Mucosa of descending colon (tissue), 3 donors: Measurements from ENCODE around the gene SMIM20. TPM values are rescaled to one million over a fixed set of nuclear protein-coding genes. Genes with fewer than 3 reads are reported as not detected.
A peak's percentile ranks its signal among the peaks of the same experiment; 100 is the strongest.

Source experiments
- ATAC-seq: fragments of 200-7000 bp; cut with Tn5 transposase; one replicate; pipeline ENCODE4 v1.9.1; 2020; ENCODE audit warnings: mild to moderate bottlenecking, moderate library complexity
- DNase-seq, 3 donors: peaks; one replicate each; pipeline ENCODE4 v3.0.0-alpha.2; 2020
- H3K36me3 ChIP-seq: fragments of 200-600 bp; one replicate; pipeline ENCODE4 v1.8.0; 2021; ENCODE audit warnings: low read depth, mild to moderate bottlenecking
- H3K4me1 ChIP-seq: fragments of 200-600 bp; one replicate; pipeline ENCODE4 v1.8.0; 2021; ENCODE audit warnings: low read depth, mild to moderate bottlenecking
- H3K4me3 ChIP-seq: fragments of 200-600 bp; one replicate; pipeline ENCODE4 v1.8.0; 2021; ENCODE audit warnings: mild to moderate bottlenecking
- H3K9me3 ChIP-seq: fragments of 200-600 bp; one replicate; pipeline ENCODE4 v1.8.0; 2021; ENCODE audit warnings: mild to moderate bottlenecking
- intact Hi-C, 2 donors: fragments of 100-400 bp; cut with DNase I in 1 of 2; cut with micrococcal nuclease in 1 of 2; formaldehyde crosslinking; loops; one replicate each; pipeline versions ENCODE4 v1.11.0 to v1.11.1; 2022; cut with DNase I, micrococcal nuclease
- total RNA-seq, 3 donors: library from RNA; stranded (reverse); fragmentation: NEBNext Ultra II Directional in 2 of 3; extraction: Animal tissue kit (Norgen Biotek cat#: 25700) in 2 of 3; gene quantifications; one replicate each; pipeline versions ENCODE4 v1.2.1 to v1.2.4, GENCODE V29; 2021 to 2023
- TF ChIP-seq, protein P1 (sequence below): fragments of 200-600 bp; IDR thresholded peaks from one replicate; pipeline ENCODE4 v1.8.0; 2022; ENCODE audit warnings: antibody characterized with exemption, mild to moderate bottlenecking
- donor health status: DM: no; HTN: no; CAD: no; lungs with moderate emphysema.
- donor health status: DM: no; HTN: no; CAD: no.
- donor health status: DM: no; HTN: yes; CAD: no.

The SMIM20 gene
- total RNA-seq, 3 donors from 2014 or later: 28.1 to 36.0 (median 28.7) TPM

DNA sequence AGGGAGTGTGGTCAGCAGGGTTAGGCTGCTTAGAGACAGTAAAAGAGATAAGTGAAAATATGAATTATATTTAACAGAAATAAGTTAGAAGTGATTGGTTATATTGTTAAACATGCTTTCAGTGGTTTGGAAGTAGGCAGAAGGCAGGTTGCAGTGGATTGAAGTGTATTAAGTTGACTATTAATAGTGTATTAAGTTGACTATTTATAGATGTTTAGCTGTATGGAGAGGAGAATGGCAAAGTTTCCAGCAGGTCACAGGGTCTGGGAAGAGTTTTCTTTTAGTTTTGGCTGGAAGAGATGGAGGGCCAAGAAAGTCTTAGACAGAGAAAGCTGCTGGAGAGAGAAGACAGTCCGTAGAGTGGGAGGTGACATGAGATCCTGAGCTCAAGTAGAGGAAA lies 7.9 kb downstream of the SMIM20 start:
- TF ChIP-seq, protein P1, sequence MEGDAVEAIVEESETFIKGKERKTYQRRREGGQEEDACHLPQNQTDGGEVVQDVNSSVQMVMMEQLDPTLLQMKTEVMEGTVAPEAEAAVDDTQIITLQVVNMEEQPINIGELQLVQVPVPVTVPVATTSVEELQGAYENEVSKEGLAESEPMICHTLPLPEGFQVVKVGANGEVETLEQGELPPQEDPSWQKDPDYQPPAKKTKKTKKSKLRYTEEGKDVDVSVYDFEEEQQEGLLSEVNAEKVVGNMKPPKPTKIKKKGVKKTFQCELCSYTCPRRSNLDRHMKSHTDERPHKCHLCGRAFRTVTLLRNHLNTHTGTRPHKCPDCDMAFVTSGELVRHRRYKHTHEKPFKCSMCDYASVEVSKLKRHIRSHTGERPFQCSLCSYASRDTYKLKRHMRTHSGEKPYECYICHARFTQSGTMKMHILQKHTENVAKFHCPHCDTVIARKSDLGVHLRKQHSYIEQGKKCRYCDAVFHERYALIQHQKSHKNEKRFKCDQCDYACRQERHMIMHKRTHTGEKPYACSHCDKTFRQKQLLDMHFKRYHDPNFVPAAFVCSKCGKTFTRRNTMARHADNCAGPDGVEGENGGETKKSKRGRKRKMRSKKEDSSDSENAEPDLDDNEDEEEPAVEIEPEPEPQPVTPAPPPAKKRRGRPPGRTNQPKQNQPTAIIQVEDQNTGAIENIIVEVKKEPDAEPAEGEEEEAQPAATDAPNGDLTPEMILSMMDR: no peak
- Histone ChIP-seq H3K36me3 (no peaks in the 10 kb centered on the region), H3K4me1 (peaks cover 6% of the 10 kb centered on the region), H3K4me3 (no peak overlapping the region), H3K9me3 (no peaks in the 10 kb centered on the region)
- intact Hi-C loops: no loop called here
- ATAC-seq: no peak
- DNase-seq: no peak

DNA sequence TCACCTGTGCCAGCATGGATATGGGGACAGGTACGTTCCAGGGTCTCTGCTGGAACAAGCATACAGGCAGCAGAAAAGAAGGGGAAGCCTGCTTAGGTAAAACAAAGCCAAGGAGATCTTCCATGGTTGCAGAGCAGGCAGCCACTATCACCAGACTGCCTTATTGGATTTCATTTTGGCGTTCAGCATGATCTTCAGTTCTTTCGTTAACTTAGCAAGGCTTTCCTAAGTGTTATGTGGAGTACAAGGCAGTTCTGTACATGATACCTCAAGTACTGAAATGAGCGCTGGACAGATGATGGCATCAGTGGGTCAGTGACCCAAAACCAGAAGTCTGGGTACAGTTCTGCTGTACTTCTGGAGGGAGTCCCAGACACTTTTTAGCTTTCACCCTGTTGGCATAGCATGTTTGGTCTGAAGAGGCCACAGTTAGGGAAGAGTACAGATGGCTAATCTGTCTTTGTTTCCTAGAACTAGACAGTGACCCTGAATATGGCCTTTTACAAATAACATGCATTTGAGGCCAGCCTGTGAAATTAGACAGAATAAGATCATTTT lies 8.9 kb downstream of the SMIM20 start:
- TF ChIP-seq, protein P1: no peak
- Histone ChIP-seq H3K36me3 (no peaks in the 10 kb centered on the region), H3K9me3 (no peaks in the 10 kb centered on the region), H3K4me1 (peaks cover 6% of the 10 kb centered on the region), H3K4me3 (no peak overlapping the region)
- DNase-seq: no peak
- no peak for ATAC-seq
- intact Hi-C loops: no loop called here

DNA sequence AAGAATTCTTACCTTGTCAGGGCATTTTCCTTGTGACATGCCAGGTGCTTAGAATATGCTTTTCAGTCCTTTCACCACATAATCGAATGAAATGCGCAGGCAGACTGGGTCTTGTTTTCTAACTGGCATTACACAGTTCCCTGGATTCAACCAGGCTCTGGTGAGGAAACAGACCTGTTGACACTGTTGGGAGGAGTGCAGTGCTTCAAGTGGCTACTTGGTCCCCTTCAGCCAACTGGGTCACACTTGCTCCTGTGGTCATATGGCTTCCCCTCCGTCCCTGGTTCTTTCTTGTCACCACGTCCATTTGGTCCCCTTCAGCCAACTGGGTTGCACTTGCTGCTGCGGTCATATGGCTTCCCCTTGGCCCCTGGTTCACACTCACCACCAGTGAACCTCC lies 9.7 kb downstream of the SMIM20 start:
- H3K4me3 ChIP-seq: no peak overlapping the region
- H3K36me3 ChIP-seq: no peaks in the 10 kb centered on the region
- H3K9me3 ChIP-seq: no peaks in the 10 kb centered on the region
- intact Hi-C loops: no loop called here
- no peak for DNase-seq
- peaks cover 6% of the 10 kb centered on the region for H3K4me1 ChIP-seq
- TF ChIP-seq, protein P1: no peak
- ATAC-seq: no peak

DNA sequence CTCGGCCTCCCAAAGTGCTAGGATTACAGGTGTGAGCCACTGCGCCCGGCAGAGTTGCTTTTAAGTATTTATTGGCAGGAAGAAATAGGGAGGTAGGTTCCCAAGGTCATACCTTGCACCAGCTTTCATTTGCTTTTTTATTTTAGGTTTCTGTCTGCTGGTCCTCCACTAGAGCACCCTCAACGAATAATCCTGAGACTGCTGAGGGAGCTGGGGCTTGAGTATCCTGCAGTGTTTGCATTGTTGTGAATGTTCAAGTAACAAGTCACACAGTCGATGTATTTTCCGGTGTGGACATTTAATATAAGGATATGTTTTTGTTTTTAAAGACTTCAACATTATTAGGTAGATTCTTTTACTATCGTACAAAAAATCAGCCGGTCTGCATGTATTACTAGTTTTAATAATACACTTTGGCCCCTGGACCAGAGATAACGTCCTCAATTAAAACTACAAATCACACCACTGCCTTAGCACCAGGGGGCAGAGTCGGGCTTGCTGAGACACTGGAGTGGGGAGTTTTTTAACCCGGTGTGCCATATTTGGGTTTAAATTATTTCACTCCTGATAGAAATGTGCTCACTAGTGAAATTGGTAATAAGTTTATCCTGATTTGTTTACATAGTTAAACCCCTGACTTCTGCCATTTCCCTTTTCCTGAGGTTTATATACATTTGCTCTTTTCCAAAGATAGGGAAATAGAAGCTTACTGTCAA lies 11.6 kb downstream of the SMIM20 start:
- Histone ChIP-seq H3K4me3 (no peak overlapping the region), H3K36me3 (no peaks in the 10 kb centered on the region), H3K9me3 (no peaks in the 10 kb centered on the region), H3K4me1 (no peaks in the 10 kb centered on the region)
- TF ChIP-seq, protein P1: peak; percentile 32
- DNase-seq (peak in 2 of 3 donors; percentile 63 to 71), ATAC-seq (peak; percentile 70)
- intact Hi-C loops: no loop called here

DNA sequence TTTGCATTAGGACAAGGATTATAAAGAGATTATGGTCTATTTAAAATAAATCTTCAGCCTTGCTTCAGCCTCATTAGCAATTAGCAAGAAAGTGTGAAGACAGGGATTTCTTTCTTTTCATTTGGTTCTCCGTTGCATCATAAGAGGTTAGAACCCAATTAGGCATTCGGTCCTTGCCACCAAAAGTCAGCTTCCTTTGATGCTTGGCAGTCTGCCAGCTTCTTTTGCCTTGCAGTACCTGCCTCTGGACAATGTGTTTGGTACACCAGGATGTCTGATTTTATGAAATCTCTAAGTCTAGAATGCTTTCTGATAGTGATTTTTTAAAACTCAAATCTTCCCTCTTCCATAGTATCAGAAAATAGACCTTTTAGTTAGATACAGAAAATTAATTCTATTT lies 12.4 kb downstream of the SMIM20 start:
- Histone ChIP-seq H3K36me3 (no peaks in the 10 kb centered on the region), H3K4me3 (no peak overlapping the region), H3K4me1 (no peaks in the 10 kb centered on the region), H3K9me3 (no peaks in the 10 kb centered on the region)
- no peak for ATAC-seq
- intact Hi-C loops: no loop called here
- TF ChIP-seq, protein P1: no peak
- no peak for DNase-seq
